Measurements from ENCODE around the gene KCNJ4.

DNA sequence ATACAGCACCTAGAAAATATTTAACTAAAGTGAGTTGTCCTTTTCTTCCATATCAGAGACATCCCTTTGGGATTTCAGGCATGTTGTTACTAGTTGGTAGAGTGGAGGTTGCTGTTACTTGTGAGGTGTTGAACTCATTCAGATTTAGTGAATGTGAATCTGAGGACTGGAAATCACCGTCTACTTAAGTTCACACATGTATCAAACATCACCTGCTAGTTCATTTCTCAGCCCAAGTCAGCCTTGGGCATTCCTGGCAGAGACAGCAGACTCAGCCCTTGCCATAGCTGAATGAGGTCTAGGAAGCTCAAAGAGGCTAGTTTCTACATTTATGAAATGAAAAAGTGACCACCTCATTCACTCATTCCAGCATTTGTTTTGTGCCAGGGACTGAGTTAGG, 22.6 kb upstream of the KCNJ4 start:
- TF ChIP-seq, protein P1, sequence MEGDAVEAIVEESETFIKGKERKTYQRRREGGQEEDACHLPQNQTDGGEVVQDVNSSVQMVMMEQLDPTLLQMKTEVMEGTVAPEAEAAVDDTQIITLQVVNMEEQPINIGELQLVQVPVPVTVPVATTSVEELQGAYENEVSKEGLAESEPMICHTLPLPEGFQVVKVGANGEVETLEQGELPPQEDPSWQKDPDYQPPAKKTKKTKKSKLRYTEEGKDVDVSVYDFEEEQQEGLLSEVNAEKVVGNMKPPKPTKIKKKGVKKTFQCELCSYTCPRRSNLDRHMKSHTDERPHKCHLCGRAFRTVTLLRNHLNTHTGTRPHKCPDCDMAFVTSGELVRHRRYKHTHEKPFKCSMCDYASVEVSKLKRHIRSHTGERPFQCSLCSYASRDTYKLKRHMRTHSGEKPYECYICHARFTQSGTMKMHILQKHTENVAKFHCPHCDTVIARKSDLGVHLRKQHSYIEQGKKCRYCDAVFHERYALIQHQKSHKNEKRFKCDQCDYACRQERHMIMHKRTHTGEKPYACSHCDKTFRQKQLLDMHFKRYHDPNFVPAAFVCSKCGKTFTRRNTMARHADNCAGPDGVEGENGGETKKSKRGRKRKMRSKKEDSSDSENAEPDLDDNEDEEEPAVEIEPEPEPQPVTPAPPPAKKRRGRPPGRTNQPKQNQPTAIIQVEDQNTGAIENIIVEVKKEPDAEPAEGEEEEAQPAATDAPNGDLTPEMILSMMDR (IDR thresholded peaks at IDR 0.05), result no peak
- TF ChIP-seq TCF7L2 (IDR thresholded peaks at IDR 0.05; ENCODE audit: low read depth, low read length), result no peak
- no peak for TF ChIP-seq POLR2AphosphoS5 (IDR thresholded peaks at IDR 0.05; ENCODE audit: low read depth, low read length)
- TF ChIP-seq SIN3A (IDR thresholded peaks at IDR 0.05; ENCODE audit: borderline replicate concordance, insufficient read depth, low read depth, low read length), result no peak

Measured in Panc1 (cell line).